Measurements from ENCODE around the gene TMEM170A.

DNA sequence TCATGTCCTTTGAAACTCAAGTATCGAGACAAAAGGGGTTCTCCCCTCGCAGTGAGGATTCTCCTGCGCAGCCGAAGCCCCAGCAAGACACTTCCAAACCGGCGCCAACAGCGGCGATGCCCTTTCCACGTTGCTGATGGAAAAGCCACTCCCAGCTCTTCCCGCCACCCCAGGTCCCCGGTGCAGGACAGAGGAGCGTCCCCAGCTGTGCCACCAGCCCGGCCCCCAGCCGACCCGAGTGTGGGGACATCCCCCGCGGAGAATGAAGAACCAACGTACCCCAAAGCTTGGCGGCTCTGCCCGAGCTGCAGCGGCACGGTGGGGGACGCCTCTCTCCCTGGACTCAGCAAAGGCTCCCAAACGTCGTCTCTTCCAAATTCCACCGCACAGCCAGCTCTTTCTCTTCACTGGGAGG lies 30.2 kb upstream of the TMEM170A start:
- TF ChIP-seq POLR2A (IDR thresholded peaks at IDR 0.05; ENCODE audit: low read depth, low read length): no peak
- no peak for TF ChIP-seq POLR2AphosphoS5 (IDR thresholded peaks at IDR 0.05; ENCODE audit: low read depth, low read length)

Data from GM12891 (cell line).